WTC11 (cell line): Measurements from ENCODE around the gene ACVR1B. TPM values are rescaled to one million over a fixed set of nuclear protein-coding genes. Genes with fewer than 3 reads are reported as not detected.

ENCODE experiments used
- ATAC-seq: fragments of 200-7000 bp; cut with Tn5 transposase; 2 replicates; pipeline ENCODE4 v1.10.0; 2021; ENCODE audit warnings: mild to moderate bottlenecking, moderate library complexity
- CTCF ChIA-PET: fragments of 300-600 bp; sonication (Branson Sonifier 250); formaldehyde crosslinking; loops from one replicate; lab custom pipeline; 2021; ENCODE audit warnings: antibody characterized with exemption; lab: Charles Lee
- POLR2A ChIA-PET: fragments of 350-600 bp; sonication (Branson Sonifier 250); formaldehyde crosslinking; loops from one replicate; lab custom pipeline; 2021; ENCODE audit warnings: antibody characterized with exemption; lab: Charles Lee
- DNase-seq: peaks from one replicate; pipeline ENCODE4 v3.0.0; 2021; ENCODE audit warnings: low spot score
- H3K27ac Mint-ChIP-seq: 2 replicates; pipeline ENCODE4 v1.8.0; 2021; ENCODE audit warnings: mixed read lengths
- H3K27me3 Mint-ChIP-seq: 2 replicates; pipeline ENCODE4 v1.8.0; 2021; ENCODE audit warnings: low read depth, mild to moderate bottlenecking, moderate library complexity, mixed read lengths
- H3K36me3 Mint-ChIP-seq: 2 replicates; pipeline ENCODE4 v1.8.0; 2021; ENCODE audit warnings: mixed read lengths
- H3K4me1 Mint-ChIP-seq: 2 replicates; pipeline ENCODE4 v1.8.0; 2022; ENCODE audit warnings: mixed read lengths
- H3K4me3 Mint-ChIP-seq: 2 replicates; pipeline ENCODE4 v1.8.0; 2021; ENCODE audit warnings: mild to moderate bottlenecking, moderate library complexity, mixed read lengths
- H3K9me3 Mint-ChIP-seq: 2 replicates; pipeline ENCODE4 v1.8.0; 2021; ENCODE audit warnings: mixed read lengths
- ARID4B ChIP-seq: sonication (generic); formaldehyde crosslinking; IDR thresholded peaks from 2 replicates; pipeline ENCODE4 v1.8.0; 2023; ENCODE audit warnings: missing genetic modification reagents, mild to moderate bottlenecking, borderline replicate concordance
- ATF3 ChIP-seq: sonication (generic); formaldehyde crosslinking; conservative IDR thresholded peaks from 2 replicates; pipeline ENCODE4 v1.8.1; 2022; ENCODE audit warnings: mild to moderate bottlenecking, missing genetic modification reagents
- CREM ChIP-seq: sonication (generic); formaldehyde crosslinking; IDR thresholded peaks from 2 replicates; pipeline ENCODE4 v1.8.1; 2022; ENCODE audit warnings: mild to moderate bottlenecking, missing genetic modification reagents, moderate library complexity
- FOXK1 ChIP-seq: sonication (generic); formaldehyde crosslinking; IDR thresholded peaks from 2 replicates; pipeline ENCODE4 v1.8.0; 2022; ENCODE audit warnings: mild to moderate bottlenecking, moderate library complexity, missing genetic modification reagents
- HMGXB4 ChIP-seq: sonication (generic); formaldehyde crosslinking; IDR thresholded peaks from 2 replicates; pipeline ENCODE4 v1.8.1; 2023; ENCODE audit warnings: mild to moderate bottlenecking, moderate library complexity, missing genetic modification reagents
- MLX ChIP-seq: sonication (generic); formaldehyde crosslinking; IDR thresholded peaks from 2 replicates; pipeline ENCODE4 v1.8.1; 2023; ENCODE audit warnings: mild to moderate bottlenecking, missing genetic modification reagents, moderate library complexity
- SP1 ChIP-seq: sonication (generic); formaldehyde crosslinking; conservative IDR thresholded peaks from 2 replicates; pipeline ENCODE4 v1.8.1; 2022; ENCODE audit warnings: missing genetic modification reagents
- ZNF423 ChIP-seq: fragments of 250-450 bp; sonication (Bioruptor Pico); IDR thresholded peaks from 2 replicates; pipeline ENCODE4 v2.1.2; 2022; ENCODE audit warnings: mild to moderate bottlenecking, moderate library complexity
- ZSCAN18 ChIP-seq: fragments of 250-450 bp; sonication (Bioruptor Pico); IDR thresholded peaks from 2 replicates; pipeline ENCODE4 v2.1.2; 2022; ENCODE audit warnings: mild to moderate bottlenecking, moderate library complexity
- total RNA-seq: library from RNA; stranded (reverse); gene quantifications from 3 replicates; pipeline ENCODE4 v1.2.3, GENCODE V29; 2021
- TF ChIP-seq, protein P1 (sequence below): sonication (generic); formaldehyde crosslinking; IDR thresholded peaks from 2 replicates; pipeline ENCODE4 v1.8.0; 2022; ENCODE audit warnings: mild to moderate bottlenecking, missing genetic modification reagents
- TF ChIP-seq, protein P2 (sequence below): fragments of 200-600 bp; IDR thresholded peaks from 2 replicates; pipeline ENCODE4 v1.8.0; 2022; ENCODE audit warnings: antibody characterized with exemption

Gene ACVR1B
- total RNA-seq, 1 experiment from 2014 or later, result 24.1 TPM

DNA sequence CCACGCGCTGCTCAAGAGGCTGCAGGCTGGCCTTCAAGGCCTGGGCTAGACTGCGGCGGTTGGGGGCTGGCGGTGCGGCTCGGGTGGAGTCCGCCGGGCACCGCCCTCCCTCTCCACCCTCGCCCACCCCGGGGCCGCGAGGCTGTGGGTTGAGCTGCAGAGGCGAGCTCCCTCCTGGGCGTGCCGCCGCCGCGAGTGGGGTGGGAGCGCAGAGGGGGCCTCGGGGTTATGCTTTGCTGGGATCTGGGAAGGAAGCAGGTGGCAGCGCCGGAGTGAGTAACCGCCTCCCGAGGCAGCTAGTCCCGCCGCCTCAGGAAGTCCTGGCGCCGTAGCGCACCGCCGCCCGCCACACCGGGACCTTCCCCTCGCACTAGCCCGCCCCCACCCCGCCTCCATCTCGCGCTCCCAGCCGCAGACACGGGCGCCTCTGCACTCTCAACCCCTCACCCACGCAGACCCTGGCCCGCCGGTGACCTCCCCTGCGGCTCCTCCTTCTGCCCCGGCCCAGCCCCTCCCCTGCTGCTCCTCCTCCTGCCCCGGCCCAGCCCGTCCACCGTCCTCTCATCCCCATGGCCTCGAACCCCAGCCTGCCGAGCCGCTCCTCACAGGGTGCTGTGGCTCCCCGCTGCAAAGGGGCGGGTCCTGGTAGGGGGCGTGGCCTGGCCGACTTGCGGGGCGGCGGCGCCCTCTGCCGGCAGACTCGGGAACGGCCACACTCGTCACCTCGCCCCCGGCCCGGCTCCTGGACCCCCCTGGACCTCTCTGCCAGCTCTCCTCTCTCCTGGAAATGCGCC, 71.9 kb downstream of the ACVR1B start:
- CTCF ChIA-PET, result interaction anchor here (0.7 to 21.1 kb wide), 40 partner anchors 10 to 599 kb away, joined by 3 to 1431 read pairs (median 7); partner anchors contain the start of genes ACVRL1, ANKRD33, ATG101 and KRT7
- no peaks in the 10 kb centered on the region for H3K9me3 Mint-ChIP-seq
- POLR2A ChIA-PET, result interaction anchor here (0.8 to 1.9 kb wide), 6 partner anchors 9 to 97 kb away, joined by 3 to 8 read pairs (median 7); no protein-coding TSS in a partner anchor
- ATAC-seq (peak; percentile 38), DNase-seq (peak; percentile 92)
- H3K4me1 Mint-ChIP-seq, result peaks cover 35% of the 10 kb centered on the region
- H3K36me3 Mint-ChIP-seq, result no peaks in the 10 kb centered on the region
- peak overlapping the region; percentile 70 for H3K4me3 Mint-ChIP-seq
- no peak overlapping the region for H3K27ac Mint-ChIP-seq
- peaks cover 46% of the 10 kb centered on the region for H3K27me3 Mint-ChIP-seq
- TF ChIP-seq, protein P1, sequence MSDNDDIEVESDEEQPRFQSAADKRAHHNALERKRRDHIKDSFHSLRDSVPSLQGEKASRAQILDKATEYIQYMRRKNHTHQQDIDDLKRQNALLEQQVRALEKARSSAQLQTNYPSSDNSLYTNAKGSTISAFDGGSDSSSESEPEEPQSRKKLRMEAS (CRISPR knock-in tag), result 0 out of 2 replicates have a peak, but pooled peaks have one; percentile 41
- 0 out of 2 replicates have a peak, but pooled peaks have one; percentile 30 for TF ChIP-seq CREM
- TF ChIP-seq, protein P2, sequence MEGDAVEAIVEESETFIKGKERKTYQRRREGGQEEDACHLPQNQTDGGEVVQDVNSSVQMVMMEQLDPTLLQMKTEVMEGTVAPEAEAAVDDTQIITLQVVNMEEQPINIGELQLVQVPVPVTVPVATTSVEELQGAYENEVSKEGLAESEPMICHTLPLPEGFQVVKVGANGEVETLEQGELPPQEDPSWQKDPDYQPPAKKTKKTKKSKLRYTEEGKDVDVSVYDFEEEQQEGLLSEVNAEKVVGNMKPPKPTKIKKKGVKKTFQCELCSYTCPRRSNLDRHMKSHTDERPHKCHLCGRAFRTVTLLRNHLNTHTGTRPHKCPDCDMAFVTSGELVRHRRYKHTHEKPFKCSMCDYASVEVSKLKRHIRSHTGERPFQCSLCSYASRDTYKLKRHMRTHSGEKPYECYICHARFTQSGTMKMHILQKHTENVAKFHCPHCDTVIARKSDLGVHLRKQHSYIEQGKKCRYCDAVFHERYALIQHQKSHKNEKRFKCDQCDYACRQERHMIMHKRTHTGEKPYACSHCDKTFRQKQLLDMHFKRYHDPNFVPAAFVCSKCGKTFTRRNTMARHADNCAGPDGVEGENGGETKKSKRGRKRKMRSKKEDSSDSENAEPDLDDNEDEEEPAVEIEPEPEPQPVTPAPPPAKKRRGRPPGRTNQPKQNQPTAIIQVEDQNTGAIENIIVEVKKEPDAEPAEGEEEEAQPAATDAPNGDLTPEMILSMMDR, result peak; percentile 96
- TF ChIP-seq ATF3, result no peak
- TF ChIP-seq ARID4B (CRISPR knock-in tag), result 0 out of 2 replicates have a peak, but pooled peaks have one; percentile 50
- TF ChIP-seq MLX, result no peak
- TF ChIP-seq ZSCAN18 (CRISPR knock-in tag), result no peak
- TF ChIP-seq SP1 (CRISPR knock-in tag), result peak; percentile 99
- TF ChIP-seq FOXK1 (CRISPR knock-in tag), result peak; percentile 52; the same call in 1 of the 2 replicates
- TF ChIP-seq HMGXB4 (CRISPR knock-in tag), result peak; percentile 94
- TF ChIP-seq ZNF423, result peak; percentile 53; the same call in 1 of the 2 replicates
- TF ChIP-seq, all 79 proteins: peak for 8
